Measurements from ENCODE around the gene FNIP2.
"Not testable (repeated sequence)": the region's sequence is repeated elsewhere in the genome, so short reads cannot be mapped to it uniquely, and the experiment has no call there.

FNIP2 gene

DNA sequence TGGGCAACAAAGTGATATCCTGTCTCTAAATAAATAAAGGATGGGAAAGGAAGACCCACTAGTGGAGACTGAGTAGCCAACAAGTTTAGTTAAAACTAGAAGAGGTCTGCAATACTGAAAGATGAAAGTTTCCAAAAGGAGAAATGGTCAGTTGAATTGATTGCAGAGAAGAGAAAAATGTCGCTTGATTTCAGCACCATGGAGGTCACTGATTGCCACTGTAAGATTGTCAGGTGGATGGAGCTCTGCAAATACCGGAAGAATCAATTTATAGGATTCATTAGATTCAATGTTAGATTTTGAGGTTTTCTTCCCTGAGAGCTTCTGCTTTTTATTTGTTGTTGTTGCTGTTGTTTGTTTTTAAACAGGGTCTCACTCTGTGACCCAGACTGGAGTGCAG, 5.4 kb upstream of the FNIP2 start:
- DNase-seq, result no peak

DNA sequence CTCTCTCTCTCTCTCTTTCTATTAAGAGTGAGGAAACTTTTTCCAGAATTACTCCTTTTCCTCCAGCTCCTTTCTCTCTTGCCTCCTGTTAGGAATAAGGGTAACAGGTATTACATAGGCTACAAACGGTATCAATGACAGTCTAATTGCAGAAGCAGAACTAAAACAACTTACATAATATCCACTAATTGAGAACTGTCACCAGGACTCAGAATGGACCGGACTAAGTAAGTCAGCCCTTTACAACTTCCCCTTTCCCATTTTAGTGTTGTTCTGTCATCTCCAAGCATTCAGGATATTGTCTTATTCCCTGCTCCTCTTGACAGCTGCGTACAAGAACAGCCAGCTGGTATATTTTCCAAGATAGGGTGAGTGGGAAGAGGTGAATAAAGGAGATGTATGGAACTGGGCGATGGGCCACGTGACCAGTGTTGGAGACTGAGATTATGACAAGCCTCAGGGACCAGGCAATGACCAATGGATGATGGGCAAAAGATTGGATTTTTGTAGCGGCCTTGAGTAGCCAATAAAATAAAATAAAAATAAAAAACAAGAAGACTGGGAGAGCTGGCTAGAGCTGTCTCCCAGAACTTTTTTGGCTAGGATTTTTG, 2.3 kb upstream of the FNIP2 start:
- no peak for DNase-seq

DNA sequence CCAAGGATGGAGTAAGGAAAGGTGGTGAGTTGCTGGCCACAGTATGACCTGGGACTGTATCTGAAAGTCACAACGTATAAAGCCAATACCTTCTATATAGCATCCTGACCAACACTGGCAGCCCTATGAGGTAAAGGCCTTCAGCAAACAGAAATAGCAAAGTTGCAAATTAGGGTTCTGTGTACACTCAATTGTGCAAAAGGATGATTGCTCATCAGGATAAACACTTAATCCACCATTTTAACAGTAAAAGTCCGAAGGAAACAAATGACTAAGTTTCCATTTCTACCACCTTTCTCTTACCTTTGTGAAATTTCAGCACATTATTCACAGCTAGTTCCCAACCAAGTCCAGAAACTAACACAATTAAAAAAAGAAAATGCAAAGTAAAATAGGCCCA, 1.4 kb upstream of the FNIP2 start:
- DNase-seq, result no peak

DNA sequence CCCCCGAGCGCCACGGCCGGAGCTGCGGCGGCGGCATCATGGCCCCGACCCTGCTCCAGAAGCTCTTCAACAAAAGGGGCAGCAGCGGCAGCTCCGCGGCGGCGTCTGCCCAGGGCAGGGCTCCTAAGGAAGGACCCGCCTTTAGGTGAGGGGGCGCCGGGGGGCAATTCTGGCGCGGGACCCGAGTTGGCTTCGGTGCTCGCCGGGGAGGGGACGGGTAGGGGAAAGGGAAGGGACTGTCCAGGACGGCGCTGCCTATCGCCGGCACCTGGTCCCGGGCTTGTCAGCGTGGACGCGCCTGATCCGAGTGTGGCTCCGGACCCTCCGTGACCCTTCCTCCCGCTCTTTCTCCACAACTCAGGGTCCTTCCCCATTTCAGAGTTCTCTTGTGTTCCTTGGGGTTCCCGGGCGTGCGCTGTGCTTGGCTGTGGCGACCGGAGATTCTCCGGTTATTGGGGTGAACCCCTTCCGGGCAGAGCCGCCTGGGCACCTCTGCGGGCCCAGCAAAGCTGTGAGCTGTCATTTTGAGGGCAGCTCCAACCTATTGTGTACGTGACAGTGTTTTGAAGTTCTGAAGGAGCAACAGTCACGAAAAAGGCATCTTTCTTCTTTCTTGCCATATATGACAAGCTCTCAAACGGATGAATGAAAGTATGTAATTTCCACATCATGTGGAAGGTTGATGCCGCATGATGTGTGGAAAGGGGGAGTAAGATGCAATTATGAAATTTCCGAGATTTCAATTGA, 522 bp downstream of the FNIP2 start:
- peak; percentile 50 to 55 for DNase-seq

DNA sequence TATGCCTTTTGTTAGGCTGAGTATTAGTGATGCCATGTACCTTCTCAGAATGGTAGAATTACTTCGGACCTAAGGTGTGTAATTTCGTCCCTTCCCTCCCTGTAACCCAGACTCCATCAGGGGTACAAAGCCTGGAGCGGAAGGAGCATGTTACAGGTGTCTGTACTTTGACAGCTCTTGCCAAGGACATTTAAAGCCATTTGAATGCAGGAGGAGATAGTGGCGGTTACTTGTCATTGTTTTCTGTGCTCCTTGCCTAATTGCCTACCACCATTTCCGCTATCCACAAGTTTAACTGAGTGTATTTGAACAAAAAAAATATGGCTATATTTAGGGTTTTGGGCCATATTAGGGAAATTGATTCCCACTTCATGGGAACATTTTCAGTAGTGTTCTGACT, 1.8 kb downstream of the FNIP2 start:
- DNase-seq, result no peak

DNA sequence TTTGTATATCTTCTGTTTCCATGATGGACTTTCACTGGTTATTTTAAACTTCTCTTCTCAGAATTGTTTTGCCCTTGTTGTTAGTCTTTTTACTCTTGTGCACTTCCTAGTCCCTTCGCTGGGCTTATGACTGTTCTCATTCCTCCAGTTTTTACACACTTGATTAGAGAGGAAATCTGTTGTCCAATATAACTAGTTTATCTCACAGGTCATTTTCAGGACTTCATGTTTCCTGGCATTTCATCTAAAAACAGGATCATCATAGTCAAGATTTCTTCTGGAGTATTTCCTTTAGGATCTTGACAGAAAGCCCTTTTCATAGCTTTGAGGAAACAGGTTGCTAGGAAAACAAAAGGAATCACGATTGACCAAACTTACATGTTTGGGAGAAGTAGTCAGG, 3.0 kb downstream of the FNIP2 start:
- DNase-seq, result no peak

DNA sequence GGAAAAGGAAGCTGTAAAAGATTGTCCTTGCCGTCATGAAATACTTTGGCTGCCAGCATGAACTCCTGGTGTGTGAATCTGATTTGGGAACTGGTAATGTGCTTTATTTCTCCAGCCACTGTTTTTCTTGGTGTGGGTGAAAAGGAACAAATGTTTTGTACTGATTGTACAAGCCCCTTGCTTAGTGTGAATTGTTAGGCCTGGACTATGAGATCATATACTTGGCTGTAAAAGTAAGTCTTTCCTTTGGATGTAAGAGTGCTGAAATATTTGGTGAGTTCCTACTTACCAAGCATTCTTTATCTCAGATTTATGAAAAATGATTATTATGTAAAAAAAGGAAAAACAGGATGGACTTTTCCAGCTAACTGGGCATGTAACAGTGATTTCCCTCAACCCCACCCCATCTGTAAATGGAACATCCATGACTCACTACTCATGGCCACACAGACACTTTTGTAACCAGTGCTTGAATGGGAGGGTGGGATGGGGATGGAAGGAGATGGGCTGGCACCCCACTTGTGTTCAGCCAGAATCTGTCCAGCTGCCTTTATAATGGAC, 6.3 kb downstream of the FNIP2 start:
- no peak for DNase-seq

DNA sequence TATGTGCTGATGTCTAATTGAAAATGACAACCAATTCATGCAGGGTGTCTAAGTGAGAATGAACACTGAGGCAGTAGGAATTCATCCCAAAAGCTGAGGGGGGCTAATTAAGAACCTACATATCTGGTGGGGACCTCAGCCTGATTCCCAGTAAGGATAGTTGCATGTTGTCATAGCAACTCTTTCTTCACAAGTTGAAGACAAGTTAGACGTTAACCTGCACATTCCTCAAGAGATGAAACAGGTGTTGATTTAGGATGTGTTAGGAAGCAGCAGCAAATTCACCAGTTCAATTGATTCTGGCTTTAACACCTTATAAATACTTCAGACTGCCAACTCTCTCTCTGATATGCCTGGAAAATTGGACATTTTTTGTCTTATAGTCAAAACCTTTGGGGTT, 7.3 kb downstream of the FNIP2 start:
- DNase-seq, result no peak

DNA sequence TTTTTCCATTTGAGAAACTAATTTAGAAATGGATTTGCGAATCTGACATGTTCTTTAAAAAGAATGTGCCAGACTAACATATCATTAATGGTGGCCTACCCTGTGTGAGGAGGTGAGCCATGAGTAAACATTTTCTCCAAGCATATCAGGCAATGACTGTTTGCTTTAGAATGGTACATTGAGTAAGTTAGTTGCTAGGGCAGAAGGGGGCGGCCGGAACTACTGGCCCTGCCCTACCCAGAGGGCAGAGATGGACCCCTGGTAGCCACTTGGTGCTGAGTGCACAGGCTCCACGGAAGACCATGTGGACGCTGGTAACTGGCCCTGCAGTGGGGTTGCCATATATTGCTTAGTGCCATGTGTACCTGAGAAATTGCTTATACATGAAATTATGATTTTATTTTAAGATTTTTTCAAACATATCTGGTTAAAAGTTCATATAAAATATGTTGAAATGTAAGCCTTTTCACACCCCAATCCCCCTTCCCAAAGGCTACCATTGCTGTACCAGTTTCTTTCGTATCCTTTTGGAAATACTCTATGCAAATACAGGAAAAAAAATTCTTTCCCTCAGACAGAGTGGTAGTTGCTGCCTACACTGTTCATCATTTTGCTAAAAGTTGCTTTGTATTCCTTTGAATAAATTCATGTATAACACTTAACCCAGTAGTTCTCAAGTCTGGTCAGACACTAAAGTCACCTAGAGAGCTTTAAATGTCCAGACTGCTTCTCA, 8.8 kb downstream of the FNIP2 start:
- no peak for DNase-seq

DNA sequence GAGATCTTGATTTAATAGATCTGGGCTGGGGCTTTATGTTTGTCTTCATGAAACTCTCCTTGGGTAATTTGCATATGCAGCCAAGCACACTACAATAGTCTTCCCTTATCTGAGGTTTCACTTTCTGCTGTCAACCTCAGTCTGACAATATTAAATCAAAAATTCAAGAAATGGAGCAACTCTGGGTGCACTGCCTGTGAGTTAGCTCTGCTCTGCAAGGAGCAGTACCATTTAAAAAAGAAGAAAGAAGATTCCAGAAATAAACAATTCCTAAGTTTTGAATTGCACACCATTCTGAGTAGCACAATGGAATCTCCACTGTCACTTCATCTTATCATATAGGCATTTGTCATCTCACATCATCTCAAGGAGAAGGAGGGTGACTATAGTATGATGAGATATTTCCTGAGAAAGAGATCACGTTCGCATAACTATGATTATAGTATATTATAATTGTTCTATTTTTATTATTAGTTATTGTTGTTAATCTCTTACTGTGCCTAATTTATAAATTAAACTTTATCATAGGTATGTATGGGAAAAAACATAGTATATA, 9.4 kb downstream of the FNIP2 start:
- DNase-seq, result no peak

DNA sequence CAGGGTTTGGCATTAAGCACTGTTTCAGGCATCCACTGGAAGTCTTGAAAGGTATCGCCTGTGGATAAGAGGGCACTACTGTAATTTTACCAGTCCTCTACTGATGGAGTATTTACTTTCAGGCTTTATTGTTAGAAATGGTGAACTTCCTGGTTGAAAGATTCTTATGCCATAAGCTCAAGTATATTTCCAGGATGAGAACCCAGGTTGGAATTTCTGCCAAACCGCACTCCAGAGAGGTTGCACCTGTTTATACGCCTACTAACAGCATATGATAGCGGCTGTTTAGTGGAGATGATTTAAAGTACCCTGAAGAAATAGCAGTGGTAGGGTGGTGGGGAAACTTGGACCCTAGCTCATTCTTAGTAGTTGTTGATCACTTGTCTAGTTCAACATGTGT, 9.9 kb downstream of the FNIP2 start:
- no peak for DNase-seq

DNA sequence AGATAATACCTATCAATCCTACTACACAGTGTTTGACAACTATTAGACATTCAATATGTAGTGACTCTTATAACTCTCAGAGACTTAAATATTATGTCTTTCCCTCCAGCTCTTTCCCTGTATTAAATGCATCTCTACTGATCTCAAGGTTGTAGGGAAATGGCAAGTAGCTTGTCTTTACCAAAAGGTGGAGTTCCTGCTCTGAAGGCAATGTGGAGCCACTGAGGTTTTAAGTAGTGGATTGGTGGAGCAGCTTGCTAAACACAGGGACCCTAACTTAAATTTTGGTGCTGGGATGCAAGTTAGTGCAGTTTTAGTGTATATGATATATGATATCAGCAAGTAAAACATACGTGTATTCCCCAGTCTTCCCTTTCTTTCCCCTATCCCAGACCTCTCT, 13.1 kb downstream of the FNIP2 start:
- DNase-seq, result no peak

DNA sequence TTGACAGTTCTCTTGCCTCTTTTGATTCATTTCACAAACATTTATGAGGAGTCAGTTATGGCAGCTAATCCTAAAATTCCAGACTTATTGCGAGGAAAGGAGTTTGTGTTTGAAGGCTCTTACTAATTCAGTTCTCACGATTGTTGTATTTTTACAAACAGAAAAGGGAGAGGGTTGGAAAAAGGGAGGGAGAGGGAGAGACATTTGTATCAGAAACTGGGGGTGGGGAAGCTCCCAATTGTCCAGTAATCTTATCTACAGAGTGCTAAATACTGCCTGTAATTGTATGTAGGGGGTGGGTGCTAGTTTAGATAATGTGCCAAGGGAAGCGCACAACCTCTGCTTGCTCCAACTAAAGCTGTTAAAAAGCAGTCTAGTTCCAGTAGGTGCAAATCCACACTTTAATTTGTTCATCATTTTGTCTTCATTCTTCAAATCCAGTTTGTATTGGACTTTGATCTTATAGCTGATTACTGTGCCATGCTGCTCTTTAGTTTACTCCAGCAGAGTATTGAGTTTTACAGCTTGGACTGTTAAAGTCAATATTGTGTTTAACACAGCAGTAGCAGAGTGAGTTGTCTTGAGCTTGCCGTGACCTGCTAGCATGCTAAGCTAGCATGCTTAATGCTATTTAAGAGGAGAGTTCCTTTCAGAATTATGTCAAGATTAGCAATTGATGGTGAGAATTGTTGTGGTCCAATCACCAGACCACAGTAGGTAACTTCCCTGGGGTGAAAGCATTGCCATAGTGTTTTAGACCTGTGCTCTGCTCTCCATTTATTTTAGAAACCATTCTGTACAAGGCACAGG, 13.9 kb downstream of the FNIP2 start:
- no peak for DNase-seq

DNA sequence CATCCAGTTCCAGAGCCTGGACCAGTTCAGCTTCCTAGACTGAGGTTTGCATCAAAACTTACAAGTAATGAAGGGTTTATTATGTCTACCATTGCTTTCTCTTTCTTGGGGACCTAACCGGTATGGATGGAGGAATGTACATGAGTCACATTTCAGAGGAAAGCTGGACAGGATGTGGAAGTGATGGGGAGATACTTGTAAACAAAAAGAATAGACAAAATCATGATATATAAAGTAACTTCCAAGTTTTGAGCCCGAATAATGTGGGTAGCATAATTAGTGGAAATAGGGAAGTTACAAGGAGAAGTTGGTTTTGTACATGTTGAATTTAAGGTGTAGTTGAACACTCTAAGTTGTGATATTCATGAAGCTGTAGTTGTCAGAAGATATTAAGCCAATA, 15.0 kb downstream of the FNIP2 start:
- DNase-seq, result no peak

DNA sequence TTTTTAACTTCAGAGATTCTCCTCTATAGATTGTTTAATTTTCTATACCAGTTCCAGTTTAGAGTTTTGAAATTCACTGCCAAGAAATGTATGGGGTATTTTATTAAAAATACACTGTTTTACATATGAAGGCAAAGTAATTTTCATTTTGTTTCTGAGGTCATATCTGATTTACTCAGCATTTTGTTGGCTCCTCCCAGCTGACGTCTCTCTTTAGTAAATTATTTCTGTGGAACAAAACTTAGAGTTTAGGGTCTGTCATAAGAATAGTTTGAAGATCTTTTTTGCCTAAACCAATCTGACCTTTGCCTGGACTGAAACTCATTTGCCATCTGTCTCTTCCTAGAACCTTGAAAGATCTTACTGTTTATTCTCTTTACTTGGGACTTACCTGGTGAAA, 16.9 kb downstream of the FNIP2 start:
- no peak for DNase-seq

DNA sequence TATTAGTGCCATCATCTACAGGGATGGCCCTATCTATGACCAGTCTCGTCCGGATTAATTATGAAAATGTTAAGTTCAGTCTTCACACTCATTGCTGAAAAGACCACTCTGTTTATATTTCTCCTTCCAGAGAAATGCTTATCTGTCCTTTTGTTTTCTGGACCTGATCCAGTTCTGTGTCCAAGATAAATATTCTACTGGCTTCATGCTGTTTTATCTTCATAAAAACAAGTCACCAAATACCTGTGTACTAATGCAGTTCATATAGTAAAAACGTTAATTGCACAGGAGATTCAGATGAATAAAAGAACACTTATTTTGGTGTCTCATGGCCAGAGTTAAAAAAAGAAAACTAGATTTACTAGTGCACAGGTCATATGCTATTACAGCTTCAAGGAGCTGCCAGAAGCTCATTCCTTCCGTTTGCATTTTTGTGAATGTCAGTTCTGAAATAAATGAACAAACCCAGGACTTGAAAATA, 17.3 kb downstream of the FNIP2 start:
- DNase-seq, result no peak

DNA sequence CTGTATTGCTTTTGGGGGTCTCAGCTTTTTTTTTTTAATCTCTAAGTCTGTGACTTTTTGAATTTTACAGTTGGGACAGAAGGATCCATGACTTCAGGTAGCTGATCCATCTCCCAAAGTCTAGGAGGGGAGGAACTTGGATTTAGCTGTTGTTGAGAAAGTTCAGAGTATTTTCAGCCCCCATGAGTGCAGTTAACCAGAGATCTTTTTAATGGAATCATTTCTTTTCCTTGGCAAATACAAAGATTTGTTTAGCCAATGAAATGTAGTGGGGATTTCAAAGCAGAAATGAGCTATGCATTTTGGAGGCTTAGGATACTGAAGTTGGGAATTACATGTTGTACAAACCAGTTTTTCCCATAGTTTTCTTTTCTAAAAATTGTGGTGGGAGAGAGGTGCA, 18.1 kb downstream of the FNIP2 start:
- DNase-seq, result no peak

DNA sequence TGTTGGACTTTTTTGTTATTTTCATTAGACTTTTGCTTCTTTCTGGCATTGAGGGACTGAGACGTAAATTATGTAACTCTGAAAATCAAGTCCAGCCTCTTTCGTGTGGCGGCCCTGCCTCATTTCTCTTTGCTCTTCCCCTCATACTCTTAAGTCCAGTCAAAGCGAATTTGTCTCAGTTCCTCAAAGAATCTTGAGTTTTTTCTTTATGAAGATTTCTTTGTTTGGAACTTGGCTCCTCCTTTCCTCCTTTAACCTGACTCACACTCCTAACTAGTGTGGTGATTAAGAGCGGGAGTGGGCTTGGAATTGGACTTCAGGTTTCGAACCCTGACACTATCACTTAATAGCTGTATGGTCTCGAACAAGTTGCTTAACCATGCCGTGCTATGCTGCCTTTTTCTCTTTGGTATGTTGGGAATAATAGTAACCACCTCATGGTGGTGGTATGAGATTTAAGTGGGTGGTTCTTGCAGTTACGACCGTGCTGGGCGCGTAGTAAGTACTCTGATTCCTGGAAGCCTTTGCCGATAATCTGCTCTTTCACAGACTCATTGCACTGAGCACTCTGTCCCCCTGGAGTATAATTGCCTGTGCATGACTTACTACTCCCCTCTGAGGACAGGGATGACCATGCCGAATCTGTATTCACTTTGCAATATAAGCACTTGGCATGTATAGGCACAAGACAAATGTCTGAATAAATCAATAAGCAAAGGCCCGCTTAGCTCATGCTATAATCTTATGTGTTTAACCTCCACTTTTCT, 19.1 kb downstream of the FNIP2 start:
- no peak for DNase-seq

DNA sequence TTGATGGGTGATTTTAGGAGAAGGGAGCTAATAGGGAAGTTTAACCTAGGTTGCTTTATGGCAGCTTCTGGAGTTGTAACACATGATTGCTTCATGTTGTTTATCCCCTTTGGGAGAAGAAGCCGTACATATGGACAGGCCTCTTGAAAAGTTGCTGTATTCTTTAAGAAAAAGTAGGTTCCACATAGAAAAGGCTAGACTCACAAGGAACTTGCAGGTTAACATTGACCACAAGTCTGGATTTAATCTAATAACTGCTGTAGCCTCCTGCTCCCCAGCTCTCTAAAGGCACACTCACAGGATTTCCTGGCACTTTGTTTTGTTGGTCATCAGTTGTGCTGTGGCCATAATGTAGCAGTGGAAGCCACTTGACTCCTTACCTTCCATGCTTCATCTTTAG, 19.7 kb downstream of the FNIP2 start:
- no peak for DNase-seq

DNA sequence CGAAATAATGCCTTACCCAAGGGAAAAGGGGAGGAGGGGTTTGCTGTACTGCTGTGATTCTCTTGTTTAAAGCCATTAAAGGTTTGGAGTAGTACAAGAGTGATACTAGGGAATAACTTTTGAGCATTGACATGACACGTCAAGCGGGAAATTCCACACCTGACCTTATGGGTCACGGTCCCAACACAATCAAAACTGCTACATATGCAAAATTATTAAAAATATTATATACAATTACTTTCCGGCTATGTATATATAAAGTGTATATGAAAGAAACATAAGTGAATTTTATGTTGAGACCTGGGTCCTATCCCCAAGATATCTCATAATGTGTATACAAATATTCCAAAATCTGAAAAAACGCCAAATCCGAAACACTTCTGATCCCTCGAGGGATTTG, 21.0 kb downstream of the FNIP2 start:
- no peak for DNase-seq

DNA sequence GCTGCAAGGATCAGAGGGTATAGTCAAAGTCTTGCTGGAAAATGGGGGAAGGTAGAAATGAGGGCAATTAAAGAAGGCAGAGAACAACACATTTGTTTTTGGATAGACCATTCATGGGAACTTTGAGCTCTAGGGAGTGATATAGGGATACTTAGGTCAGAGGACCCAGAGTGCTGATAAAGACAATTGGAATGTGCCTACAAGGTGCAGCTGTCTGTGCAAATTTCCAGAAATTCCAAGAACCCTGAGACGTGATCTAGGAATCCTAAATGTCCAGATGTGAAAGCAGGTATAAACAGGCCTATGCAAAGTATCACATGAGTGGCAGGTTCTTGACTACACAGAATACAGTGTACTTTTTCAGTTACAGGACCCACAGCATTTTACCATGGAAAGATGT, 24.2 kb downstream of the FNIP2 start:
- no peak for DNase-seq

DNA sequence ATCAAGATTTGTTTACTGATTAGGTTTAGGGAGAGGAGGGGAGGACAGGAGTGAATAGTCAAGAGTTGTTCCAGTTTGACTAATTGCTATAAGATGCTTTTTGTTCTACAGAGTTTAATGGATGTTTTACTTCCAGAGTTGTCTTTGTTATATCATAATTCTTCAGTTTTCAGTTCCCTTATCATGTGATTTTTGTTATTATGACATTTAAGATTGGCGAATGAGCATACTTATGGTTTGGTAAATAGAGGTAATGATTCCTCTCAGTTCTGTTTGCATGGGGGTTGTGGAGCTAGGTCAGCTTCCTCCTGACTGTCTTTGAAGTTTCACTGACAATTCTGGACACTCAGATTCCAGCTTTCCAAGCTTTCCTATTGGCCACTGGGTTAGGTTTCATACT, 24.6 kb downstream of the FNIP2 start:
- not testable (repeated sequence) for DNase-seq

Data from activated CD4-positive, alpha-beta T cell treated with anti-CD3 and anti-CD28 coated beads, Interleukin-2, amount 50 U/mL, for 48 hours (primary cell).